ENCODE measurements around the gene PHLDB3. TPM values are rescaled to one million over a fixed set of nuclear protein-coding genes. Genes with fewer than 3 reads are reported as not detected.
"Not testable (repeated sequence)": the region's sequence is repeated elsewhere in the genome, so short reads cannot be mapped to it uniquely, and the experiment has no call there.

The PHLDB3 gene
- total RNA-seq, 2 experiments from 2014 or later, result 19.8 to 22.1 TPM

DNA sequence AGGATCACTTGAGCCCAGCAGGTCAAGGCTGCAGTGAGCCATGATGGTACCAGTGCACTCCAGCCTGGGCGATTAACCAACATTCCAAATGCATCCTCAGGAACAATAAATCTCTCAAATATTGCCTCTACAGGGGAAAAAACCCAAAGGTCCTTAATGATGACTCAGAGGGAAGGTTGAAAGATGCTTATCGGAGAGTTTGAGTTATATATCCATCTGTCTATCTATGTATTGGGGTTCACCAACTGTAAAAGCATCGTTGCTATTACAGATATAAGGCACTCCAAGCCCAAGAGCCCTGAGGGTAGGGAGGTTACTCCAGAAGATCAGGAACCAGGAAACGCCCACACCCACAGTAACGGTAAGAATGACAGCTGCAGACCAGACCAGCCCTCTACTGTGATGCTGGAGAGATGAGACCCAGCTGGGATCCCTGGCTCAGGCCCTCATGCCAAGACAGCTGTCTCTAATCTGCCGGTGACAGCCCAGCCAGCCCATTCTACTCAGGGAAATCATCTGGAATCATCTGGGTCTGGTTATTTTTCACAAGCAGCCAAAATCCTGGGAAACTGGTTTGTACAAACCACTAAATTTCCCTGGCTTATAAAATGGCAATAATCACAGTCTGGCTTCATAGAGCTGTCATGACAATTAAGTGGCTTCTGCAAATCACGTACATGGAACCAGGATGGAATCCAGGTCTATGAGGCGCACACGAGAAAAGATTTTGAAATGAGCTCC is 66.1 kb downstream of the PHLDB3 start:
- ATAC-seq (ENCODE audit: low read depth) (no peak), DNase-seq (no peak)
- POLR2A ChIA-PET, result interaction anchor here (0.6 to 2.6 kb wide), 9 partner anchors 13 to 316 kb away, joined by 3 to 19 read pairs (median 7); partner anchors contain the start of genes ETHE1, PHLDB3, SMG9 and ZNF575
- Mint-ChIP-seq H3K36me3 (no peaks in the 10 kb centered on the region), H3K27ac (peak overlapping the region; percentile 77), H3K4me1 (peaks cover 17% of the 10 kb centered on the region), H3K4me3 (peak overlapping the region; percentile 48), H3K9me3 (peaks cover 1% of the 10 kb centered on the region), H3K27me3 (no peaks in the 10 kb centered on the region)

DNA sequence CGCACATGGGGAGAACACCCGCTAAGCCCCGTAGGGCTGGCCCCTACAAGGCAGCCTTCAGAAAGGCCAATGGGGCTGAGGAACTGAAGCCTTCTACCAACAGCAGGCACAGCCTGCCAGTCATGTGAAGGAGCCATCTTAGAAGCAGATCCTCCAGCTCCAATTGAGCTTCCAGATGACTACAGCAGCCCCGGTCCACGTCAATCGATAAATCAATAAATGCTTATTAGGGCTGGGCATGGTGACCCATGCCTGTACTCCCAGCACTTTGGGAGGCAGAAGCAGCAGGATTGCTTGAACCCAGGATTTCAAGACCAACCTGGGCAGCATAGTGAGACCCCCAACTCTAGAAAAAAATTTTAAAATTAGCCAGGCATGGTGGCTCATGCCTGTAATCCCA is 66.8 kb downstream of the PHLDB3 start:
- ATAC-seq (ENCODE audit: low read depth) (no peak), DNase-seq (no peak)
- H3K36me3 Mint-ChIP-seq, result no peaks in the 10 kb centered on the region
- H3K4me1 Mint-ChIP-seq, result peaks cover 22% of the 10 kb centered on the region
- no peak overlapping the region for H3K4me3 Mint-ChIP-seq
- H3K27me3 Mint-ChIP-seq, result no peaks in the 10 kb centered on the region
- H3K27ac Mint-ChIP-seq, result no peak overlapping the region
- POLR2A ChIA-PET, result no interaction called here
- peaks cover 1% of the 10 kb centered on the region for H3K9me3 Mint-ChIP-seq

DNA sequence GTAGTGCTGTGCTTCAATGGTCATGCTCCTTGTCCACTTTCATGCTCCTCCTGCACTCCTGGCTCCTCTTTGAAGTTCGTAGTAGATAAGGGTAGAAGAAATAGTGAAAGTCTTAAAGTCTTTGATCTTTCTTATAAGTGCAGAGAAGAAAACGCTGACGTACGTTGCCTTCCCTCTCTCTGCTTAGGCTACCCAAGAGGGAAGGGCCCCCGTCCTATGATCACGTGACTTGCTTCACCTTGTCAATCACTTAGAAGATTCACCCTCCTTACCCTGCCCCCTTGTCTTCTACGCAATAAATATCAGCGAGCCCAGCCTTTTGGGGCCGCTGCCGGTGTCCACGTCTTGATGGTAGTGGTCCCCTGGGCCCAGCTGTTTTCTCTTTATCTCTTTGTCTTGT is 67.3 kb downstream of the PHLDB3 start:
- H3K36me3 Mint-ChIP-seq; H3K9me3 Mint-ChIP-seq; H3K27ac Mint-ChIP-seq; H3K27me3 Mint-ChIP-seq; ATAC-seq (ENCODE audit: low read depth); H3K4me3 Mint-ChIP-seq; DNase-seq; POLR2A ChIA-PET: not testable (repeated sequence)
- peaks cover 23% of the 10 kb centered on the region for H3K4me1 Mint-ChIP-seq

DNA sequence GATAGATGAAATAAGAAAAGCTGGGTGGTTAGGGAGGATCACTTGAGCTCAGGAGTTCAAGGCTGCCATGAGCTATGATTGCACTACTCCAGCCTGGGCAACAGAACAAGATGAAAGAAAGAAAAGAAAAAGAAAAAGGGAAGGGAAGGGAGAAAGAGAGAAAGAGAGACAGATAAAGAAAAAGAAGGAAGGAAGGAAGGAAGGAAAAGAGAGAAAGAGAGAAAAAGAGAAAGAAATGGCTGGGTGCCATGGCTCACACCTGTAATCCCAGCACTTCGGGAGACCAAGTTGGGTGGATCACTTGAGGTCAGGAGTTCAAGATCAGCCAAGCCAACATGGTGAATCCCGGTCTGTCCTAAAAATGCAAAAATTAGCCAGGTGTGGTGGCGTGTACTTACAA is 68.8 kb downstream of the PHLDB3 start:
- no peaks in the 10 kb centered on the region for H3K27me3 Mint-ChIP-seq
- no peaks in the 10 kb centered on the region for H3K36me3 Mint-ChIP-seq
- no peak overlapping the region for H3K4me3 Mint-ChIP-seq
- H3K9me3 Mint-ChIP-seq, result peaks cover 1% of the 10 kb centered on the region
- H3K4me1 Mint-ChIP-seq, result peaks cover 23% of the 10 kb centered on the region
- DNase-seq (no peak), ATAC-seq (ENCODE audit: low read depth) (no peak)
- POLR2A ChIA-PET, result no interaction called here
- H3K27ac Mint-ChIP-seq, result no peak overlapping the region

DNA sequence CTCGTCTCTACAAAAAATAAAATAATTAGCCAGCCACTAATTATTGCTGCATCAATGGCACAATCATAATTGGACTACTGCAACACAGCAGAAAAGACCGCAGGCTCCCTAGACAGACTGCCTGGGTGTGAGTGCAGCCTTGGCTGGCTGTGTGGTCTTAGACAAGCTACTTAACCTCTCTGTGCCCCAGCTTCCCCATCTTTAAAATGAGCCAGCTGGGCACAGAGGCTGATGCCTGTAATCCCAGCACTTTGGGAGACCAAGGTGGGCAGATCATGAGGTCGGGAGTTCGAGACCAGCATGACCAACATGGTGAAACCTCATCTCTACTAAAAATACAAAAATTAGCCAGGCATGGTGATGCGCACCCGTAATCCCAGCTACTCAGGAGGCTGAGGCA is 70.9 kb downstream of the PHLDB3 start:
- ATAC-seq (ENCODE audit: low read depth) (no peak), DNase-seq (no peak)
- POLR2A ChIA-PET, result no interaction called here
- Mint-ChIP-seq H3K9me3 (no peaks in the 10 kb centered on the region), H3K4me1 (peaks cover 17% of the 10 kb centered on the region), H3K4me3 (no peak overlapping the region), H3K36me3 (no peaks in the 10 kb centered on the region), H3K27ac (no peak overlapping the region), H3K27me3 (no peaks in the 10 kb centered on the region)

DNA sequence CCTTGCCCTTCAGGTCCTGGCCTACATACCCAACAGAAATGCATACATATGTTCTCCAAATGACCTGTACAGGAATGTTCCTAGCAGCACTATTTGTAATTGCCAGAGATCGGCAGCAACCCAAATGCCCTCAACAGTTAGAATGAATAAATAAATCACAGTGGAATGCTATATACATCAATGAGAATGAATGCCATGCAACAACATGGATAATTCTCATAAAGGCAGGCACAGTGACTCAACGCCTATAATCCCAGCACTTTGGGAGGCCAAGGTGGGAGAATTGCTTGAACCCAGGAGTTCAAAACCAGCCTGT is 71.2 kb downstream of the PHLDB3 start:
- H3K27me3 Mint-ChIP-seq, result no peaks in the 10 kb centered on the region
- no peaks in the 10 kb centered on the region for H3K36me3 Mint-ChIP-seq
- DNase-seq, result no peak
- POLR2A ChIA-PET, result no interaction called here
- no peak for ATAC-seq (ENCODE audit: low read depth)
- no peaks in the 10 kb centered on the region for H3K9me3 Mint-ChIP-seq
- H3K4me1 Mint-ChIP-seq, result peaks cover 13% of the 10 kb centered on the region
- no peak overlapping the region for H3K4me3 Mint-ChIP-seq
- no peak overlapping the region for H3K27ac Mint-ChIP-seq

DNA sequence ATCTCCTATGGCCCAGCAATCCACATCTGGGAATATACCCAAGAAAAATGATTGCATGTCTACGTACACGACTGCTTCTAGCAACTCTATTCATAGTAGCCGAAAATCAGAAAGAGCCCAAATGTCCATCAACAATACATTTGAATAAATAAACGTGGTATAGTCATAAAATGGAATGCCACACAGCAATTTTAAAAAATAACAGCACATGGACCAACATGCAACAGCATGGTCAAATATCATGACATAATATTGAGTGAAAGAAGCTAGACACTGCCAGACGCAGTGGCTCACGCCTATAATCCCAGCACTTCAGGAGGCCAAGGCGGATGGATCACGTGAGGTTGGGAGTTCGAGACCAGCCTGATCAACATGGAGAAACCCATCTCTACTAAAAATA is 73.6 kb downstream of the PHLDB3 start:
- DNase-seq (no peak), ATAC-seq (ENCODE audit: low read depth) (no peak)
- H3K36me3 Mint-ChIP-seq, result no peaks in the 10 kb centered on the region
- POLR2A ChIA-PET, result no interaction called here
- H3K27me3 Mint-ChIP-seq, result peaks cover 2% of the 10 kb centered on the region
- H3K4me3 Mint-ChIP-seq, result no peak overlapping the region
- H3K4me1 Mint-ChIP-seq, result peaks cover 7% of the 10 kb centered on the region
- H3K27ac Mint-ChIP-seq, result no peak overlapping the region
- H3K9me3 Mint-ChIP-seq, result no peaks in the 10 kb centered on the region

DNA sequence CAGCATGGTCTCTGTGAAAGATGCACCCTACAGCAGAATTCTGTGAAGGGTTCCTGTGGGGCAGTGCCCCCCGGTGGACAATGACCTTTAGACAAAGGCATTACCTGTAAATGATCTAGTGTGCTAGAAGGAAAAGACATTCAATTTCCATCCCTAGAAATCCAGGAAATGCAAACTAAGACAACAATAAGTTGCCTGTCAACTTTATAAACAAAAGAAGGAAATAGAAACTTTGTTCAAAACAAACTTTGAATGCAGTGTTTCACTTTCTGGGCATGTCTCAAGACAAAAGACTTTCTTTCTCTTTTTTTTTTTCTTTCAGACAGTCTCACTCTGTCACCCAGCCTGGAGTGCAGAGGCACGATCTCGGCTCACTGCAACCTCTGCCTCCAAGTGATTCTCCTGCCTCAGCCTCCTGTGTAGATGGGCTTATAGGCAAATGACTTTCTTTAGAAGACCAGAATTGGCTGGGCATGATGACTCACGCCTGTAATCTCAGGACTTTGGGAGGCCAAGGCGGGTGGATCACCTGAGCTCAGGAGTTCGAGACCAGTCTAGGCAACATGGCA is 74.3 kb downstream of the PHLDB3 start:
- POLR2A ChIA-PET, result no interaction called here
- peaks cover 2% of the 10 kb centered on the region for H3K27me3 Mint-ChIP-seq
- H3K4me3 Mint-ChIP-seq, result no peak overlapping the region
- H3K27ac Mint-ChIP-seq, result no peak overlapping the region
- ATAC-seq (ENCODE audit: low read depth), result peak; percentile 33
- H3K9me3 Mint-ChIP-seq, result no peaks in the 10 kb centered on the region
- no peaks in the 10 kb centered on the region for H3K36me3 Mint-ChIP-seq
- DNase-seq, result no peak
- peaks cover 13% of the 10 kb centered on the region for H3K4me1 Mint-ChIP-seq

DNA sequence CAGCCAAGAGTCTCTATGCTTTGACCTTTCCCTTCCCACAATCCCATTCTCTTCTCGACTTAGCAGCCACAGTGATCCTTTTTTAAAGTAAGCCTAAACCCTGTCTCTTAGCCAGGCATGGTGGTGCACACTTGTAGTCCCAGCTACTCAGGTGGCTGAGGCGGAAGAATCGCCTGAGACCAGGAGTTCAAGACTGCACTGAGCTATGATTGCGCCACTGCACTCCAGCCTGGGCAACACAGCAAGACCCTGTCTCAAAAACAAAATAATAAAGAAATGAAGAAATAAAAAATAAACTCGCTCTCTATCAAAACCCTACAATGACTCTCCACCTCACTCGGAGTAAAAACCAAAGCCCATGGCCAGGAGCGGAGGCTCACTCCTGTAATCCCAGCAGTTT is 75.2 kb downstream of the PHLDB3 start:
- Mint-ChIP-seq H3K4me1 (peaks cover 13% of the 10 kb centered on the region), H3K27me3 (peaks cover 2% of the 10 kb centered on the region), H3K4me3 (no peak overlapping the region), H3K27ac (no peak overlapping the region), H3K36me3 (no peaks in the 10 kb centered on the region), H3K9me3 (no peaks in the 10 kb centered on the region)
- ATAC-seq (ENCODE audit: low read depth), result no peak
- no peak for DNase-seq
- POLR2A ChIA-PET, result no interaction called here

DNA sequence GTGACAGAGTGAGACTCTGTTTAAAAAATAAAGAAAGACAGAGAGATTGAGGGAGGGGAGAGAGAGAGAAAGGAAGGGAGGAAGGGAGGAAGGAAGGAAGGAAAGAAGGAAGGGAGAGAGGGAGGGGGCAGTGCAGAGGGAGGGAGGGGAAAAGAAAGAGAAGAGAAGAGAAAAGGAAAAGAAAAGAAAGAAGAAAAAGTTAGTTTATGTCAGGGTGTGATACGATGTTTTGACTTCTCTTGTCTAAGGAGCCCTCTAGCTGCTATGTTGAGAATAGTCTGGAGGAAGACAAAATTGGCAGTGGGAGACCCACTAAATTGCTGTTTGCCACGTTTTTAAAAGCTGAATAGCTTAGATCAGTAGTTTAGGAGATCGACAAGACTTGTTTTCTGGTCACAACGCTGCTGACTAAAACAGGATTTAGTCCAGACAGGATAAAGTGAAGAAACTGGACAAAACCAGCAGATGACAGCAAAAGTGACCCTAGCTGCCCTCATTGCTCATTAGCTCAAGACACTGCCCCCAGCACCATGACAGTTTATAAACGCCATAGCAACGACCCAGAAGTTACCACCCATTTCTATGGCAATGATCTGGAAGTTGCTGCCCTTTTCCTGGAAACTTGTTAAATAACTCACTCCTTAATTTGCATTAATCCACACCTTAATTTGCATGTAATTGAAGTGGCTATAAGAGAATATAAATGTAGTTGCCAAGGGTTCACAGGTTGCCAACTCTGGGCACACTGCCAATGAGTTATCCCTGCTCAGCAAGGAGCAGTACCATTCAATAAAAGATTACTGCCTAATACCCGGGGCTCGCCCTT is 78.8 kb downstream of the PHLDB3 start:
- Mint-ChIP-seq H3K9me3 (no peaks in the 10 kb centered on the region), H3K27ac (no peak overlapping the region), H3K27me3 (peaks cover 6% of the 10 kb centered on the region), H3K4me3 (no peak overlapping the region), H3K4me1 (peaks cover 7% of the 10 kb centered on the region), H3K36me3 (no peaks in the 10 kb centered on the region)
- POLR2A ChIA-PET, result no interaction called here
- no peak for ATAC-seq (ENCODE audit: low read depth)
- no peak for DNase-seq

Other genes starting within 250 kb of the PHLDB3 start
- not detected for gene PSG9, start 235.2 kb downstream of the PHLDB3 start, total RNA-seq
- not detected for gene CD177, start 151.1 kb downstream of the PHLDB3 start, total RNA-seq
- gene TEX101, start 89.9 kb downstream of the PHLDB3 start, total RNA-seq, result not detected
- 1 to 10 TPM; 1.2 to 1.8 TPM for gene LYPD3, start 39.1 kb downstream of the PHLDB3 start, total RNA-seq
- gene ETHE1, start 22.5 kb upstream of the PHLDB3 start, total RNA-seq, result 10 to 100 TPM; 57.1 to 61.1 TPM
- 1 to 10 TPM; 3.9 to 4.6 TPM for gene ZNF575, start 28.4 kb upstream of the PHLDB3 start, total RNA-seq
- gene XRCC1, start 70.8 kb upstream of the PHLDB3 start, total RNA-seq, result 10 to 100 TPM; 40.0 to 43.2 TPM
- gene PINLYP, start 71.1 kb upstream of the PHLDB3 start, total RNA-seq, result 10 to 100 TPM; 11.7 to 15.6 TPM
- gene IRGQ, start 91.4 kb upstream of the PHLDB3 start, total RNA-seq, result 10 to 100 TPM; 12.4 to 13.9 TPM
- gene ZNF576, start 91.8 kb upstream of the PHLDB3 start, total RNA-seq, result 10 to 100 TPM; 15.3 to 17.8 TPM
- under 1 TPM; 0.68 to 0.72 TPM for gene SRRM5, start 107.3 kb upstream of the PHLDB3 start, total RNA-seq
- 10 to 100 TPM; 23.3 to 23.7 TPM for gene ZNF428, start 114.9 kb upstream of the PHLDB3 start, total RNA-seq
- gene CADM4, start 135.1 kb upstream of the PHLDB3 start, total RNA-seq, result under 1 TPM; 0.36 to 0.43 TPM
- gene PLAUR, start 165.4 kb upstream of the PHLDB3 start, total RNA-seq, result 10 to 100 TPM; 12.2 to 12.7 TPM
- not detected for gene IRGC, start 211.3 kb upstream of the PHLDB3 start, total RNA-seq